Astrocyte (in vitro differentiated cells and primary cell): Measurements from ENCODE around the gene KIAA0513. TPM values are rescaled to one million over a fixed set of nuclear protein-coding genes. Genes with fewer than 3 reads are reported as not detected.

Source experiments
- DNase-seq: peaks from one replicate; pipeline ENCODE4 v3.0.0-alpha.2; 2010; ENCODE audit warnings: low read depth
- FAIRE-seq: peaks from 2 replicates; lab custom pipeline; 2011; peaks lifted over from hg19 to GRCh38; lab: Jason Lieb, UNC
- H2AFZ ChIP-seq: 2 replicates; pipeline ENCODE4 v1.6.0; 2012; ENCODE audit warnings: low read depth, low read length, inconsistent platforms
- H3K27ac ChIP-seq: 2 replicates; pipeline ENCODE4 v1.5.1; 2011; ENCODE audit warnings: low read depth, low read length, inconsistent platforms
- H3K27me3 ChIP-seq: 2 replicates; pipeline ENCODE4 v1.6.0; 2011; ENCODE audit warnings: low read length, inconsistent platforms; ENCODE audit not compliant: insufficient read depth
- H3K36me3 ChIP-seq: 2 replicates; pipeline ENCODE4 v1.5.1; 2011; ENCODE audit warnings: low read length, inconsistent platforms; ENCODE audit not compliant: insufficient read depth
- H3K4me1 ChIP-seq: 2 replicates; pipeline ENCODE4 v1.5.1; 2011; ENCODE audit warnings: low read length, inconsistent platforms; ENCODE audit not compliant: insufficient read depth
- H3K4me2 ChIP-seq: 2 replicates; pipeline ENCODE4 v1.6.0; 2012; ENCODE audit warnings: low read length, inconsistent platforms
- H3K4me3 ChIP-seq: 2 replicates; pipeline ENCODE4 v1.5.1; 2011; ENCODE audit warnings: low read depth, mild to moderate bottlenecking, low read length, inconsistent platforms; ENCODE audit not compliant: insufficient read depth
- H3K79me2 ChIP-seq: 2 replicates; pipeline ENCODE4 v1.6.0; 2012; ENCODE audit warnings: mild to moderate bottlenecking, low read length, inconsistent platforms; ENCODE audit not compliant: insufficient read depth
- H3K9ac ChIP-seq: 2 replicates; pipeline ENCODE4 v1.6.0; 2012; ENCODE audit warnings: mild to moderate bottlenecking, low read length, inconsistent platforms
- H3K9me3 ChIP-seq: 2 replicates; pipeline ENCODE4 v1.5.1; 2012; ENCODE audit warnings: low read depth, mild to moderate bottlenecking, low read length, inconsistent platforms; ENCODE audit not compliant: insufficient read depth
- H4K20me1 ChIP-seq: 2 replicates; pipeline ENCODE4 v1.6.0; 2012; ENCODE audit warnings: low read length, inconsistent platforms; ENCODE audit not compliant: insufficient read depth
- H3K27ac Mint-ChIP-seq: one replicate; pipeline ENCODE4 v1.8.0; 2021; ENCODE audit warnings: mild to moderate bottlenecking, mixed read lengths; ENCODE audit not compliant: unreplicated experiment
- H3K27me3 Mint-ChIP-seq: one replicate; pipeline ENCODE4 v1.8.0; 2021; ENCODE audit warnings: low read depth, mixed read lengths; ENCODE audit not compliant: unreplicated experiment
- H3K36me3 Mint-ChIP-seq: one replicate; pipeline ENCODE4 v1.8.0; 2021; ENCODE audit warnings: low read depth, mixed read lengths; ENCODE audit not compliant: unreplicated experiment
- H3K4me1 Mint-ChIP-seq: one replicate; pipeline ENCODE4 v1.8.0; 2021; ENCODE audit warnings: low read depth, mixed read lengths; ENCODE audit not compliant: unreplicated experiment
- H3K4me3 Mint-ChIP-seq: one replicate; pipeline ENCODE4 v1.8.0; 2021; ENCODE audit warnings: mild to moderate bottlenecking, moderate library complexity, mixed read lengths; ENCODE audit not compliant: unreplicated experiment
- H3K9me3 Mint-ChIP-seq: one replicate; pipeline ENCODE4 v1.8.0; 2021; ENCODE audit warnings: mild to moderate bottlenecking, mixed read lengths; ENCODE audit not compliant: unreplicated experiment
- CTCF ChIP-seq: IDR thresholded peaks from 2 replicates; pipeline ENCODE4 v1.5.1; 2011; ENCODE audit warnings: low read depth, mild to moderate bottlenecking, inconsistent platforms, low read length, moderate library complexity; ENCODE audit not compliant: insufficient read depth
- EZH2 ChIP-seq: IDR thresholded peaks from 2 replicates; pipeline ENCODE4 v1.6.1; 2012; ENCODE audit warnings: mild to moderate bottlenecking, low read length, inconsistent platforms; ENCODE audit not compliant: insufficient read depth
- total RNA-seq: library from RNA; stranded (reverse); gene quantifications from 2 replicates; pipeline ENCODE4 v1.2.1, GENCODE V29; 2021

Gene KIAA0513
- total RNA-seq, 1 donor from 2014 or later = 7.5 TPM

- Histone ChIP-seq H3K36me3 (no peaks in the 10 kb centered on the region), H3K9ac (no peak overlapping the region), H3K4me2 (no peak overlapping the region), H3K4me1 (peaks cover 7% of the 10 kb centered on the region), H3K27me3 (peaks cover 4% of the 10 kb centered on the region), H2AFZ (no peak overlapping the region), H4K20me1 (peaks cover 26% of the 10 kb centered on the region), H3K4me3 (no peak overlapping the region), H3K27ac (no peak overlapping the region), H3K79me2 (no peaks in the 10 kb centered on the region), H3K9me3 (no peaks in the 10 kb centered on the region)
- Mint-ChIP-seq H3K27me3 (peaks cover 12% of the 10 kb centered on the region), H3K27ac (no peak overlapping the region), H3K4me3 (no peak overlapping the region), H3K36me3 (peaks cover 5% of the 10 kb centered on the region), H3K4me1 (peaks cover 5% of the 10 kb centered on the region), H3K9me3 (peaks cover 2% of the 10 kb centered on the region)
- TF ChIP-seq EZH2 (no peak), CTCF (no peak)
- no peak for FAIRE-seq
- DNase-seq = no peak
Measured at GRCh38 chr16:85048921-85049562, 21.4 kb downstream of the KIAA0513 start.

- no peak overlapping the region for H3K9ac ChIP-seq
- FAIRE-seq (no peak), DNase-seq (no peak)
- H3K36me3 ChIP-seq = no peaks in the 10 kb centered on the region
- H3K27me3 ChIP-seq = peaks cover 4% of the 10 kb centered on the region
- peaks cover 5% of the 10 kb centered on the region for H3K4me1 Mint-ChIP-seq
- no peak overlapping the region for H3K4me2 ChIP-seq
- H3K4me3 ChIP-seq = no peak overlapping the region
- no peak overlapping the region for H3K27ac Mint-ChIP-seq
- H3K79me2 ChIP-seq = no peaks in the 10 kb centered on the region
- H3K27ac ChIP-seq = no peak overlapping the region
- H3K4me1 ChIP-seq = peaks cover 7% of the 10 kb centered on the region
- TF ChIP-seq EZH2 (no peak), CTCF (no peak)
- H2AFZ ChIP-seq = no peak overlapping the region
- H3K36me3 Mint-ChIP-seq = peaks cover 5% of the 10 kb centered on the region
- H3K4me3 Mint-ChIP-seq = no peak overlapping the region
- peaks cover 2% of the 10 kb centered on the region for H3K9me3 Mint-ChIP-seq
- no peaks in the 10 kb centered on the region for H3K9me3 ChIP-seq
- H3K27me3 Mint-ChIP-seq = peaks cover 12% of the 10 kb centered on the region
- peaks cover 26% of the 10 kb centered on the region for H4K20me1 ChIP-seq
Measured at GRCh38 chr16:85049706-85050305, 22.2 kb downstream of the KIAA0513 start.

- no peak for TF ChIP-seq CTCF
- TF ChIP-seq EZH2 = no peak
- peaks cover 13% of the 10 kb centered on the region for H3K4me1 Mint-ChIP-seq
- FAIRE-seq (no peak), DNase-seq (no peak)
- Histone ChIP-seq H3K79me2 (no peaks in the 10 kb centered on the region), H4K20me1 (peaks cover 24% of the 10 kb centered on the region), H3K27ac (peak overlapping the region; percentile 51), H3K4me3 (no peak overlapping the region), H3K9me3 (no peaks in the 10 kb centered on the region), H3K27me3 (peaks cover 4% of the 10 kb centered on the region), H3K4me2 (peak overlapping the region; percentile 58), H2AFZ (no peak overlapping the region), H3K36me3 (no peaks in the 10 kb centered on the region), H3K9ac (peak overlapping the region; percentile 22), H3K4me1 (peaks cover 18% of the 10 kb centered on the region)
- peaks cover 2% of the 10 kb centered on the region for H3K9me3 Mint-ChIP-seq
- peaks cover 9% of the 10 kb centered on the region for H3K27me3 Mint-ChIP-seq
- no peak overlapping the region for H3K27ac Mint-ChIP-seq
- H3K4me3 Mint-ChIP-seq = no peak overlapping the region
- peaks cover 5% of the 10 kb centered on the region for H3K36me3 Mint-ChIP-seq
Measured at GRCh38 chr16:85051067-85051581, 23.5 kb downstream of the KIAA0513 start.
